GM21526 (cell line): ENCODE data around the gene XXYLT1.

Source experiments
- ATAC-seq: cut with Tn5 transposase; IDR thresholded peaks from one replicate; pipeline ENCODE4 v1.9.1; 2021; ENCODE audit warnings: moderate library complexity; ENCODE audit not compliant: unreplicated experiment, low FRiP score

XXYLT1 gene

GRCh38 chr3:195210266-195210973 lies 60.5 kb downstream of the XXYLT1 start:
- no peak for ATAC-seq

GRCh38 chr3:195209847-195210265 lies 61.1 kb downstream of the XXYLT1 start:
- no peak for ATAC-seq

- ATAC-seq: no peak
Measured at GRCh38 chr3:195209083-195209846, 61.7 kb downstream of the XXYLT1 start.

GRCh38 chr3:195208631-195209030 lies 62.3 kb downstream of the XXYLT1 start:
- ATAC-seq: no peak

- ATAC-seq: peak; percentile 83
Measured at GRCh38 chr3:195208183-195208582, 62.8 kb downstream of the XXYLT1 start.

GRCh38 chr3:195207731-195208130 lies 63.2 kb downstream of the XXYLT1 start:
- peak; percentile 26 for ATAC-seq

- no peak for ATAC-seq
Measured at GRCh38 chr3:195207056-195207455, 63.9 kb downstream of the XXYLT1 start.

- ATAC-seq: no peak
Measured at GRCh38 chr3:195204360-195205163, 66.4 kb downstream of the XXYLT1 start.

GRCh38 chr3:195203606-195204005 lies 67.4 kb downstream of the XXYLT1 start:
- ATAC-seq: no peak

GRCh38 chr3:195201295-195201694 lies 69.7 kb downstream of the XXYLT1 start:
- ATAC-seq: no peak

GRCh38 chr3:195200010-195200822 lies 70.7 kb downstream of the XXYLT1 start:
- no peak for ATAC-seq

GRCh38 chr3:195198426-195199346 lies 72.3 kb downstream of the XXYLT1 start:
- no peak for ATAC-seq

- no peak for ATAC-seq
Measured at GRCh38 chr3:195197765-195198425, 73.1 kb downstream of the XXYLT1 start.

- no peak for ATAC-seq
Measured at GRCh38 chr3:195196266-195196665, 74.7 kb downstream of the XXYLT1 start.

- ATAC-seq: no peak
Measured at GRCh38 chr3:195195321-195196209, 75.4 kb downstream of the XXYLT1 start.

- no peak for ATAC-seq
Measured at GRCh38 chr3:195194559-195195206, 76.3 kb downstream of the XXYLT1 start.

GRCh38 chr3:195191580-195191979 lies 79.4 kb downstream of the XXYLT1 start:
- no peak for ATAC-seq
